ENCODE results near the gene NPAS3.

The NPAS3 gene

DNA sequence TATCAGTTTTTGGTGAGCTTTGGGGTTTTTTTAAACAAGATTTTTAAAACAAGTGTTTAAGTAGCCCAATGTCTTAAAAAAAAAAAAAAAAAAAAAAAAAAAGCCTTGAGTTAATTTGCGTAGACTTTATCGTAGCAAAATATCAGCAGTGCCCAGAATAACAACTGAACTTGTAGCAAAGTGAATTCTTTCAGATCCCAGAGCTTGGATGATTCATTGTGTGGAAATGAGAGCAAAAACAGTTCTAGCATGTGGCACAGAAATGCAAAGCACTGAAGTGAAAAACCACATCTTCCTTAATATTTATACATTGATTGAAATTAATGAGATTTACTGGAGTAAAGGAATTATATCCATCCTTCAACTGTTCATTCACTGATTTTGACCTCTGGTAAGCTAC lies 754.1 kb downstream of the NPAS3 start:
- H3K4me3 ChIP-seq (ENCODE audit: low read depth, low read length) = no peak overlapping the region

DNA sequence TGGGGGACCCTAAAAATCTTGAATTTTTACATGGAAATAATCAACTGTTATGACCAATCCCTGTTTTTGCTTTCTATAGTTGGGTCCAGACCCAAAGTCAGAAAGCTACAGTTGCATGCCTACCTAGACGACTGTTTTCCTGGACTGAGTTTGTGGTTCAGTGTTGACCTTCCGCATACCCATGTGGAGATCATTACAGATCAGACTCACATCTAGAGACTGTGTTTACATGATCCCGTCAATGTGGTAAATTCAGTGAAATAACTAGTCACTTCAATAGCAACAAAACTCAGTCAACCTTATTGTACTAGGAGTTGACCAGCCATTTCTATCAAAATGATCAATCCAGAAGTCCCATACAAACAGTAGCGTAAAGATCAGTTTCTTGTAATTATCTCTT lies 754.6 kb downstream of the NPAS3 start:
- no peak overlapping the region for H3K4me3 ChIP-seq (ENCODE audit: low read depth, low read length)

DNA sequence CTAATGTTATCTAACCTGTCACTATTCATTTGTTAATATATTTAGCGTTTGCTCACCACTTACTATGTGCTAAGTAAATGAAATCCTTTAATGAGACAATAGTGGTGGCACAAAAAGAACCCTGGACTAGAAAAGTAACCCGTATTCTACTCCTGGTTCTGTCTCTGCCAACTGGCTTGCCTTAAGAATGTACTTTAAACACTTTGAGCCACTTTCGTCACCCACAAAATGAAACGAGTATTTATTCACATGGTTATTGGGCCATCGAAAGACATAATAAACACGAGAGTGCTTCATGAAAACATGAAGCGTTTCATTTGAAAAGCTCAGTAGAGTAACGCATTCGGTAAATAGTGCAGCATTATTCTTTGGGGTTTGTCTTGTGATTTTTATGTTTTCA lies 757.5 kb downstream of the NPAS3 start:
- H3K4me3 ChIP-seq (ENCODE audit: low read depth, low read length) = no peak overlapping the region

DNA sequence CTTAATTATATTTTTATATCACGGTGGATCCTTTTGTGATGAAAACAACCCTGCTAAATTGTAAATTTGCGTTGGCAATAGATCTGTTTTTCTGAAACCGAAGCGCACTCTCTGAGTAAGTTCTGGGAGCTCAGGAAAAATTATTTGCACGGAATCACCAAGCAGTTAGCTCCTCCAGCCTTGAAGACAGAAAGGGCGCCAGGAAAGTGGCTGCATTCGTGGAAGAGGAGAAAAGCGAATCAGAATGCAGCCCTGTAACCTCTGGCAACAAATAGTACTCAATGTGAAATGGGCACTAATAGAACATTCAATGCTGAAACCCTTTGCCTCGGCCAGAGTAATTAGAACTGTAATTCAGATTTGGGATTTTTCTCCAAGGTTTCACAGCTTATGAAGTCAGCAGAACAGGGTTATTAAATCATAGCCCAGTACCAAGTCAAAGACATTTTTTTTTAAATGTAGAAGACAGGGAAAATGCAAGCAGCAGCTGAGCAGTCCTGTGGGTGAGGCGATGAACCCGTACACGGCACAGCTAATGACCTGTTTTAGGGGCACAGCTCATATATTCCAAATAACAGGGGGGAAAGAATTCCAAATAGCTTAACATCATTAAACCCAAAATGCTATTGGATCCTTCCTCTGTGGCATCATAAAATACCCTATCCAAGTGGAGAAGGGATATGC lies 760.8 kb downstream of the NPAS3 start:
- no peak overlapping the region for H3K4me3 ChIP-seq (ENCODE audit: low read depth, low read length)

DNA sequence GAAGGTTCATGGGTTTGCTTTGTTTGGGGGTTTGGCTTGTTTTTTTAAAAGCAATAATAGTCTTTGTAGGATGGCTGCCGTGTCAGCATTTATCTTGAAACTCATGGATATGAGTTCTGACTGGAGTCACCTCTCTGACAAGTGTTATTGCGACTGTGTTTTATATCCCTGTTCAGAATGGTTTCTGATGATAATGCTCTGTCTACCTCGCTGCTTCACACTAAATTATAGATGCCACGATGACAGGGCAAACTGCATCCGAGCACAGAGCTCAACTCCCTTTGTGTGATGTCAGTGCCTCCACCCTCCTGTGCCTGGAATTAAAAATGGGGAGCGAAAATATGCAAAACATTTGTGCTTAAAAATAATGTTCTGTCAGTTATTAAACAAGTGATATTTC lies 761.4 kb downstream of the NPAS3 start:
- no peak overlapping the region for H3K4me3 ChIP-seq (ENCODE audit: low read depth, low read length)

DNA sequence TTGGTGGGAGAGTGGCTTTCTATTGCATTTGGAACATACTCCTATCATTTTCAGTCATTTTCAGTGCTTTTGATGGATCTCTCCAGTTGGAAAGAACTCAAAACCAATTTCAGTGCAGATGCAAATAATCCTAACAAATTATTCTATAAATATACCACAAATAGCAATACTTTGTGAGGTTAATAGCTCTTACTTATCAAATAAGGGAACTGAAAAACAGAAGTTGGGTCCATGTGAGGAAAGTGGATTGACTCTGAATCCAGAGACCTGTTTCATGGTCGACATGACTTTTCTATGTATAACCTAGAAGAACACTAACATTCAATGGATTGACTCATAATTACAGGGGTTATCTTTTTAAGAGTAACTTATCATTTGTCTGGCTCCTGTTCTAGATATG lies 763.6 kb downstream of the NPAS3 start:
- H3K4me3 ChIP-seq (ENCODE audit: low read depth, low read length) = no peak overlapping the region

DNA sequence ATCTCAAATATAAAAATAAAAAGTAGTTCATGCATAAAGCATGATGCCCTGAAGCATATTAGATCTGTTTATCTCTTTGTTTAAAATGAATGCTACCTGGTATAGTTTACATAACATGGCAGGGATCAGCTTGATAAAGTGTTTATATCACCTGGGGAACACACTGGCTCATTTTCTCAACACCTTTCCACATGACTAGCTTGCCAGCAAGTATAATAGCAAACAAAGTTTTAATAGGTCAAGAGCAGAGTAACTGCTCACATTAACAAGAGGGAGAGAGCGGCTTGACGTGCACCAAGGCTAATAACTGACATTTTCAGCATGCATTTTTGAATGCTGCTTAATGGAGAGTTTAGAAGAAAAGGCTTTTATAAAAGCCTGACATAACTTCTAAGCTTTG lies 765.8 kb downstream of the NPAS3 start:
- H3K4me3 ChIP-seq (ENCODE audit: low read depth, low read length) = no peak overlapping the region

DNA sequence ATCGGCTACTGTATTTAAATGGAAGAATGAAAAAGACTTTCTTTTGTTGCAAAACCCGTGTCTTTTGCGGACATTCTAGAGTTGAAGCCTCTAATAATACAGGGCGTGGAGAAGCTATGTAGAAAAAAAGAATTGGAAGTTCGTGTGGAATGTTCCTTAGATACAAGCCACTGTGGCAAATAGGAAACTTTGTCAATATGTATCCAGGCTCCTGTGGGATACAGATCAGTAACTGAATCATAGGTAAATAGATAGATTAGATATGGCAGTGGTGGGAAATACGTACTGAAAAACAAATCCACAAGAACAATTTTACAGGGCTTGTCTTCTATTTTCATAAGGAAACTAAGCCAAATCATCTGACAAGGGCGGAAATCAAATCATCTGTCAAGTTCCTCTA lies 766.8 kb downstream of the NPAS3 start:
- no peak overlapping the region for H3K4me3 ChIP-seq (ENCODE audit: low read depth, low read length)

DNA sequence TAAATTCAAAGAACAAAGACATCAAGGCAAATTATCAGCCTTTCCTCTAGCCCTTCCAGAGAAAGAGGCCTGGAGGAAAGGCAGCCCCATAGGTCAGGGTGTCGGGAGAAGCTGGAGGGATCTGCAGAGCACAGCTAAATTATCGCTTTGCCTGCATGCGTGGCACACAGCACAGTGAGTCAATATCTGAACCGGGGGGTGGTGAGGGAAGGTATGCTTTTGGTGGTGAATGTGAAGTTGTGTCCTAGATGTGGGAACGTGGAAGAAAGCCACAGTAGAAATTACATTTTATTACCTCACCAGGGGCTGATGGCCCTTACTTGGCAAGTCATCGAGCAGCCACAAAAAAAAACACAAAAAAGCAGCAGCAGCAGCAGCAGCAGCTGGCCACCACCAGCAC lies 769.0 kb downstream of the NPAS3 start:
- no peak overlapping the region for H3K4me3 ChIP-seq (ENCODE audit: low read depth, low read length)

DNA sequence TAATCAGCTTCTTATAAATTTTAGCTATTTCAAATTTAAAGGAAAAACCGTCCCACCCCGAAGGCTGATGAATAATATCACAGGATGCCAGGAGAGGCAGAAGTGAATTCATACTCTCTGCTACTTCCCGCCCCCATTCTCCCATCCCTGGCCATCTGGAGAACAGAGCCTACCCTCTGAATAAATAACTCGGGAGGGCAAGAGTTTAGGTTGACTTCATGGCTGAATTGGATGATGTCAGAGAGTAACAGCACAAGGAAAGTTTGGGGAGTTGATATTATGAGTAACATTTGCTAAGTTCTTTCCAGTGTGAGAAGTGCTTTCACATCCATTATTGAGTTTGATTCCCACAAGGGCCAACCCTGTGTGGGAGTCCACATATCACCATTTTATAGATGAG lies 770.6 kb downstream of the NPAS3 start:
- no peak overlapping the region for H3K4me3 ChIP-seq (ENCODE audit: low read depth, low read length)

DNA sequence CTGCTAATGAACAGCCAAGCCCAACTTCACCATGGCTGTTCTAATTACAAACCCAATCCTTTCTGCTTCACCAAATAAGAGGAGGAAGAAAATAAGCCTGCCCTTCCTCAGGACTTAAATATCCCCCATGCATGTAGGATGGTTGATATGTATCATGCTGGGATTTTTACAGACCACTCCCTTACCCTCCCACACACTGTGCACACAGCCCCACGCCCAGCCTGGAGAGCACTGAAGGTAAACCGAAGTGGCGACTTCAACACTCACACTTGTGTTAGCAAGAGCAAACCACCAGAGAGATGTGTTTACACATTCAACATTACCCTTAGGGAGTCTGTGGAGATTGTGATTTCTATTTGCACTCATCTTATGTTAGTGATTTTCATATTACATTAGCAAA lies 771.0 kb downstream of the NPAS3 start:
- H3K4me3 ChIP-seq (ENCODE audit: low read depth, low read length) = no peak overlapping the region

DNA sequence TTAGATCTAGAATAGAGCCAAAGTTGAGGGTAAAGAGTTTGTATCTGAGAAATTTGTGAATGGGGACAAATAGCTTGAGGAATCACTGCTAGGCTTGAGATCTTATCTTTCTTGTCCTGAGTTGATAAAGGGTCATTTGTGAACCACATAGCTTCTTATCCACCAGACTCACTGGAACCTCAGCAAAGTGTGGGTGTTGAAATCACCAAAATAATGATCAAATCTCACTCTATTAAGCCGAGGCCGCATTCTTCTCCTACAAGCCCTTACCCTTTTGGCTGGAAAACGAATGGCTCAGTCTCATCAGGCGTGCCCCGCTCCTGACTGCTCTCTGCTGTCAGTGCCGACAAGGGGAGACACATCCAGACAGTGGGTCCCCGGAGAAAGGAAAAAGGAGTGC lies 771.6 kb downstream of the NPAS3 start:
- H3K4me3 ChIP-seq (ENCODE audit: low read depth, low read length) = no peak overlapping the region

DNA sequence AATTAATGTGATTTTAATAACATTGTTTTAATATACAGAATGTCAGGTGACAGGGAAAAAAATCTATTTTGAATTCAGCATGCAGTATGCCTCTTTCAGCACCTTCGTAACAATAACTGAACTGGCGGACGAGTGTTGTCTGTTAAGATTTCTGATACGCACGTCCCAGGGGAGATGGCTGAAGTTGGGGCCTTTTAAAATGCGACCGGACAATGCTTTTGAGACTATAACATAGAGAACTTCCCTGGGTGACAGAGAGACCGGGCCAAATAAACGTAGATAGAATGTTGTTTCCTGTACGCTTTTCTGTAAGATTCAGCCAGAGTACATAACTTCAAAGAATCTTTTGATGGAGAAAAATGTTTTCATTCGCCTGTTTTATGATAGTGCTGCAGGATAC lies 772.5 kb downstream of the NPAS3 start:
- H3K4me3 ChIP-seq (ENCODE audit: low read depth, low read length) = no peak overlapping the region

DNA sequence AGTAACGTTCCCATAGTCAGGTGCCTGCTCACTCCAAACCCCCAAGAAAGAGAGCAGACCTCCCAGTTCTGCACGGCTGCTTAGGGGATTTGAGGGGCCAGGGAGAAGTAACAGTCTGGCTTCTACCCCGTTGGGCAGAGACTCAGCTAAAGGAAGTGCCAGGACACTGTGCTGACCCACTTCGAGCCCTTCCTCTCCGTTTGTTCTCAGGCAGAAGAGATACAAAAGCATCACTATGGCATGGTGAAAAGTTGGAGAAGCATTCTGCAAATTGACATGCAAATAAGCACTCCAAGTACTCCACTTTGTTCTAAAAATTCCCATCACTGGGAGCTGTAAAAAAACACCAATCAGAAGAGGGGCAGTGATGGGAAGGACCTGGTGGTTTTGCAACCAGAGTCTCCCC lies 773.1 kb downstream of the NPAS3 start:
- H3K4me3 ChIP-seq (ENCODE audit: low read depth, low read length) = no peak overlapping the region

DNA sequence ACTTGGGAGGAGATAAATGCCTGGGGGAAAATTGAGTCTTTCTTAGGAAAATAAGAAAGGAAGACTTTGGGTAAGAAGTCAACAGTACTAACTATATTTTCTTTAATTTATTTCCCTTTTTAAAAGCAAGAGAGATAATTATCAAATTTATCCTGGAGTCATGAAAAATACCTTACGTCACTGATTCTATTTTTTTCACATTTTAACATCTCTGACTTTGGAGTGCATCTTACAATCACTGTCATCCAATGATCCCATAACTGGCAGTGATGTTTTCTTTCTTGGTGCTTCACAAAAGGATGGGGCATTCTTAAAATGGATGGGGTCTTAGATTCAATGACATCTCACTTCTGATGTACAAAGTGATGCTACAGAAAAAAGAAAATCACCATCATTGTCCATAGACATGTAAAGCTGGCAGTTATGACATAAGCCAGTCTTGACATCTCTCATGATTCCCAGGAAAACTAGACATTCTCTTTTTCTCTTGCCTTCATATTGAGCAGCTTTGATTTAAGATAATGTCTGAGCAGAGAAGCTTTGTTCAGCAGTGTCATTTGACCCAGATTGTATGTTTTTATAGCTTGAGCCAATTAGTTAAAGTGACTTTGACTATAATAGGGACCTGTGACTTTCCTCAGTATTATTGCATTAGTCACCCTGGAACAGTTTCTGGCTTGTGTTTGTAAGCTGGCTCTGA lies 776.0 kb downstream of the NPAS3 start:
- no peak overlapping the region for H3K4me3 ChIP-seq (ENCODE audit: low read depth, low read length)

DNA sequence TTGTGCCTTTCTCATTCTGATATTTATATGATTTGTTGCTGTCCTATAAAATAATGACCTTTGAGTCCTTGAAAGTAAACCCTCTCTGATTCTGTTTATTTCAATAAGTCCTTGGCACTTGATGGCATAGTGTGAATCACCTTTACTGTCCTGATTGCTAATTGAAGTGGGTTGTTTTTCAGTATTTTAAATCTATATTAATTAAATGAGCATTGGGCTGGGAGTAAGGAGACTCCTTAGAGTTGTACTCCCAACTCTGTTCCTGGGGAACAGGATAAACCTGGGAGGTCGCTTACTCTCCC lies 776.5 kb downstream of the NPAS3 start:
- no peak overlapping the region for H3K4me3 ChIP-seq (ENCODE audit: low read depth, low read length)

DNA sequence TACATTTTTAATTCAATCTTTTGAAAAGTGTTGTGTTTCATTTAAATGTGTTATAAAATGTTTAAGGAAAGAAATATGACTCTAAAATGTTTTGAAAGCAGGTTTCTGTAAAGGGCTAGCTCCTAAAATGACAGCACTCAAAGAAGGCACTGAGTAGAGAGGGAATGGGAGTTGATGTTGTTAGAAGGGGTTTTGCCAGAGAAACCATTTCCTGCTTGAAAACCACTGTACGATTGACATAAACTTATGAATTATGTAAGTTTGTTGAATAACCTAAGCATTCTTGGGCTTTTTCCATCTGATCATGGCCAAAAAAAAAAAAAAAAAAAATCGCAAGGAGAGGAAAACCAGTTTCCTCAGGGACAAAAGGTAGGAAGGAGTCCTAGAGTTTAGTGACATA lies 778.2 kb downstream of the NPAS3 start:
- no peak overlapping the region for H3K4me3 ChIP-seq (ENCODE audit: low read depth, low read length)

DNA sequence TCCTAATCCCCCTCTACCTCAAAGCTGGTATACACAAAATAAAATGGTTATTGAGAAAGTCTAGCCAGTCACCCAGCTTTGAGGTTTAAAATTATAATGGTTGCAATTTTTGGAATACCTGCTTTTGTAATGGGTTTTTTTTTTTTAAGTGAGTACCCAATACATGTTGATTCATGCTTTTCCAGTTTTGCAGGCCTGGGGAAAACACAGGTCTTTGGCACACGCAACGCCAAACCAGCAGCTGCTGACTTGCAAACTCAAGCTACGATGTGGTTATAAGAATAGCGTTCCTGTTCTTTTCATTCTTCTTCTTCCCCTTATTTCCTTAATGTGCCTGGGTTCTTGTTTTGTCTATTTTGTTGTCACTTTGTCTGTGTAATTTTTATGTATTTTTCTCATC lies 779.2 kb downstream of the NPAS3 start:
- no peak overlapping the region for H3K4me3 ChIP-seq (ENCODE audit: low read depth, low read length)

DNA sequence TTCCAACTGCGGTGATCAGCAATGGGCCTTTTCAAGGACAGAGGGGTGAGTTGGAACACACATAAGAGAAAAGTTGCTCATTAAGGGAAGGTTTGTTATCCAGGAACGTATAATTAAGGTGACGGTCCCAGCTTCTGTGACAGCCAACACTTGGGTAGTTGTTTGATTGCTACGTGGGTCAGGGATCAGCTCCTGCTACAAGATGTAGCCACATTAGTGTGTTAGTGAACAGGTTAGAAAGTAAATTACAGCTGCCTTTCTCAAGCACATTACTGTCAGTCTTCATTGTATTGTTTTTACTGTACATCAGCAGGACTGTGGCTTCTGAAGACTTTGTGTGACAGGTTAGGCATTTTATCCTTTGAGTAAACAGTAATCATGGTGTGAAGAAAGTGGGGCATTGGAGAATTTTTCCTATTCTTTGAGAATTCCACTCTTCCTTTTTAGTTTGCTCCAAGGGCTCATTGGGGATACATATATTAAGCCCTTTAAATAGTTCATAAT lies 781.7 kb downstream of the NPAS3 start:
- H3K4me3 ChIP-seq (ENCODE audit: low read depth, low read length) = no peak overlapping the region

DNA sequence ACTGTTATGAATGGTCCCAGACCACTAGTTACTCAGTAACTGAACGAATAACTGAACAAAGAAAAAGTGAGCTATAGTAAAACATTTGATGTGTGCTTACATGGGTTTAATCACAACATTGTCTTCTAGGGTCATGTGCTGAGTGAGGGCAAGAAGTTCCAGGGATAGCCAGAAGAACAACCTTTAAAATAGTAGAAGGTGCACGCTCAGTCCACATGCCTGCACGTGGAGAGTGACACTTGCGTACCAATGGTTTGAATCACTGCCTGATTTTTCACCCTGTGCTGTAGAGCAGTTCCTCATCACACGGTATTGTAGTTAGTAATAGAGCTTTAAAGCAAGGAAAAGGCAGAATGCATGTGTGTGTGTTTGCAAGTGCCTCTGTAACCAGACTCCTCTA lies 788.0 kb downstream of the NPAS3 start:
- no peak overlapping the region for H3K4me3 ChIP-seq (ENCODE audit: low read depth, low read length)

DNA sequence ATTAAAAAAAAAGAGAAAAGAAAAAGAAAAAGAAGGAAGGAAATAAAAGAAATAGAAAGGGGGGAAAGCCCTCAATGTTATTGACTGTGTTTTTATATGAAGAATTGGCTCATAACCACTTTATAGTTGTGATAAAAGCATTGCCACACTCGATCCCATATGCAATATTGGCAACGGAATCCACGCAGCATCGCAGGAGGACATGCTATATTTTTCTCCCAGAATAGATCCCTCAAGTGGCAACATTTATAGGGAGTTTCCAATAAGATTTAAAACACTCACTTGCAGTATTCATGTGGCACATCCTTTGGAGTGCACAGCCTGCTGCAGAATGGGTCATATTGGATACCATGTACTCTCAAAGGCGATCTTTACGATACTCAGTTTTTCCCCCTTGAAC lies 788.9 kb downstream of the NPAS3 start:
- H3K4me3 ChIP-seq (ENCODE audit: low read depth, low read length) = no peak overlapping the region

DNA sequence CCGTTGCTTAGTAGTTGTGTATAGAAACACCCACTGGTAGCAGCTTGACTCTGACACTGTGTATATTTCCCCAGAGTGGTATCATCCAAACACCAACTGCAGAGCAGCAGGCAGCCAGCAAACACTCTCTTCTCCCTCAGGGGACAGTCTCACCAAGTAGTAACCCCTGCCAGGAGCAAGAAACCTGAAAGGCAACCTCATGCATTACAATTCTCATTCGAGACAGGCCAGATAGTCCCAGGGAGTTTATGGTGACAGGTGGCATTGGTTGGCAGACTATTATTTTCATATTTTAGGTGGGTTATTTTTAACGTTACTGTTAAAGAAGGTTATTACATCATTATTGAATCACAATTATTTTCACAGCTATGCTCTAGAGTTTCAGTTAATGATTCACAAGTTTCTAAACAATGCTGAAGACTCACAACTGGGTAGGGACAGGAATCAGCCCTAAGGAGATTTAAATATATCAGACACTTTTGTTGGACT lies 789.4 kb downstream of the NPAS3 start:
- no peak overlapping the region for H3K4me3 ChIP-seq (ENCODE audit: low read depth, low read length)

DNA sequence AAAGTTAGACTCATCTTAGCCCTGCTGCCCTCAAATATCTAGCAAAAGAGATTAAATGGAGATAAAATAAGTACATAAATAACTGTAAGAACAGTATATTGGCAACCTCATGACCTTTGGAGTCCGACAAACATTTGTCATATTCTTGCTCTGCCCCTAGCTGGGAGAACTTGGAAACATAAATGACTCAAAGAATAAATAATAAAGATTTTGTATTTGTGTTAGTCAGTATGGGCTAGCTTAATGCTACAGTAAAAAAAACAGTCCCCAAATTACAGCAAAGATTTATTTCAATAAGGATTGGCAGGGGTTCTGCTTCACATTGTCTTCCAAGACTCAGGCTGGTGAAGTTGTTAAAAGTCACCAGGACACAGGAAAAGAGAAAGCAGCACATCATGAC lies 791.5 kb downstream of the NPAS3 start:
- H3K4me3 ChIP-seq (ENCODE audit: low read depth, low read length) = no peak overlapping the region

Measured in iPS-11a (cell line).